Measurements from ENCODE around the gene PLPPR3.

The PLPPR3 gene

GRCh38 chr19:821825-822503 lies at the start of gene PLPPR3:
TSS of gene PLPPR3 (minus strand) at chr19:821955. CDS start at chr19:821559, 396 bp downstream.
- no peak for TF ChIP-seq CTCF (conservative IDR thresholded peaks at IDR 0.05; ENCODE audit: low read depth, low read length)
- Histone ChIP-seq H3K36me3 (ENCODE audit: insufficient read depth) (no peaks in the 10 kb centered on the region), H3K79me2 (ENCODE audit: insufficient read depth, low read depth) (no peaks in the 10 kb centered on the region), H4K20me1 (ENCODE audit: insufficient read depth) (no peaks in the 10 kb centered on the region), H3K27me3 (ENCODE audit: insufficient read depth, low read depth) (peaks cover 10% of the 10 kb centered on the region; the same call in 1 of the 2 replicates), H3K4me3 (IDR thresholded peaks at IDR 0.05; ENCODE audit: insufficient read depth, low read depth, low read length) (no peak within 1 kb of the TSS), H3K4me1 (ENCODE audit: low read depth, poor library complexity, severe bottlenecking) (no peaks in the 10 kb centered on the region), H3K4me2 (no peak within 1 kb of the TSS), H3K9ac (no peak within 1 kb of the TSS), H3K27ac (no peak within 1 kb of the TSS), H2AFZ (ENCODE audit: low read depth) (no peak within 1 kb of the TSS)

- TF ChIP-seq CTCF (conservative IDR thresholded peaks at IDR 0.05; ENCODE audit: low read depth, low read length), result no peak
- H3K4me3 ChIP-seq (IDR thresholded peaks at IDR 0.05; ENCODE audit: insufficient read depth, low read depth, low read length), result no peak overlapping the region
- no peak overlapping the region for H2AFZ ChIP-seq (ENCODE audit: low read depth)
- H3K27ac ChIP-seq, result no peak overlapping the region
- H3K36me3 ChIP-seq (ENCODE audit: insufficient read depth), result no peaks in the 10 kb centered on the region
- no peaks in the 10 kb centered on the region for H3K79me2 ChIP-seq (ENCODE audit: insufficient read depth, low read depth)
- H3K4me1 ChIP-seq (ENCODE audit: low read depth, poor library complexity, severe bottlenecking), result peaks cover 8% of the 10 kb centered on the region
- H3K27me3 ChIP-seq (ENCODE audit: insufficient read depth, low read depth), result no peaks in the 10 kb centered on the region
- no peak overlapping the region for H3K4me2 ChIP-seq
- no peak overlapping the region for H3K9ac ChIP-seq
- no peaks in the 10 kb centered on the region for H4K20me1 ChIP-seq (ENCODE audit: insufficient read depth)
Observed at GRCh38 chr19:870963-871401, 49.2 kb upstream of the PLPPR3 start.

- H3K27me3 ChIP-seq (ENCODE audit: insufficient read depth, low read depth), result no peaks in the 10 kb centered on the region
- no peak overlapping the region for H3K4me3 ChIP-seq (IDR thresholded peaks at IDR 0.05; ENCODE audit: insufficient read depth, low read depth, low read length)
- H3K27ac ChIP-seq, result no peak overlapping the region
- H3K4me2 ChIP-seq, result no peak overlapping the region
- no peaks in the 10 kb centered on the region for H3K79me2 ChIP-seq (ENCODE audit: insufficient read depth, low read depth)
- TF ChIP-seq CTCF (conservative IDR thresholded peaks at IDR 0.05; ENCODE audit: low read depth, low read length), result no peak
- no peak overlapping the region for H3K9ac ChIP-seq
- H2AFZ ChIP-seq (ENCODE audit: low read depth), result no peak overlapping the region
- H3K36me3 ChIP-seq (ENCODE audit: insufficient read depth), result no peaks in the 10 kb centered on the region
- peaks cover 8% of the 10 kb centered on the region for H3K4me1 ChIP-seq (ENCODE audit: low read depth, poor library complexity, severe bottlenecking)
- no peaks in the 10 kb centered on the region for H4K20me1 ChIP-seq (ENCODE audit: insufficient read depth)
Observed at GRCh38 chr19:870314-870713, 48.6 kb upstream of the PLPPR3 start.

GRCh38 chr19:869245-870177 lies 47.8 kb upstream of the PLPPR3 start:
- Histone ChIP-seq H3K27ac (no peak overlapping the region), H3K36me3 (ENCODE audit: insufficient read depth) (no peaks in the 10 kb centered on the region)

More at GRCh38 chr19:869245-870177, 47.8 kb upstream of the PLPPR3 start:
- H3K27me3 ChIP-seq (ENCODE audit: insufficient read depth, low read depth), result no peaks in the 10 kb centered on the region
- peaks cover 8% of the 10 kb centered on the region for H3K4me1 ChIP-seq (ENCODE audit: low read depth, poor library complexity, severe bottlenecking)
- no peak for TF ChIP-seq CTCF (conservative IDR thresholded peaks at IDR 0.05; ENCODE audit: low read depth, low read length)
- no peaks in the 10 kb centered on the region for H4K20me1 ChIP-seq (ENCODE audit: insufficient read depth)
- no peaks in the 10 kb centered on the region for H3K79me2 ChIP-seq (ENCODE audit: insufficient read depth, low read depth)
- no peak overlapping the region for H3K4me3 ChIP-seq (IDR thresholded peaks at IDR 0.05; ENCODE audit: insufficient read depth, low read depth, low read length)
- no peak overlapping the region for H3K4me2 ChIP-seq
- no peak overlapping the region for H2AFZ ChIP-seq (ENCODE audit: low read depth)
- no peak overlapping the region for H3K9ac ChIP-seq

Data from KMS-11 (cell line).